SK-N-SH treated with all-trans-retinoic acid at 6 μM for 48 hours (cell line): ENCODE measurements around the gene APLF.
"Not testable (repeated sequence)": the region's sequence is repeated elsewhere in the genome, so short reads cannot be mapped to it uniquely, and the experiment has no call there.

Source experiments
- ATAC-seq: fragments of 200-7000 bp; cut with Tn5 transposase; 3 replicates; pipeline ENCODE4 v1.9.1; 2020; ENCODE audit warnings: mild to moderate bottlenecking, moderate library complexity
- ARNTL ChIP-seq: fragments of 450-650 bp; formaldehyde crosslinking; IDR thresholded peaks from 2 replicates; pipeline ENCODE4 v1.5.0; 2020; ENCODE audit warnings: low read depth, mild to moderate bottlenecking, moderate library complexity, borderline replicate concordance
- BACH2 ChIP-seq: fragments of 250-450 bp; sonication (Bioruptor Pico); IDR thresholded peaks from 2 replicates; pipeline ENCODE4 v1.9.0; 2021; ENCODE audit warnings: mild to moderate bottlenecking, borderline replicate concordance
- CREB5 ChIP-seq: fragments of 250-450 bp; sonication (Bioruptor Pico); IDR thresholded peaks from 2 replicates; pipeline ENCODE4 v1.5.1; 2020; ENCODE audit warnings: low read depth, mild to moderate bottlenecking, moderate library complexity
- CSDC2 ChIP-seq: fragments of 250-450 bp; sonication (Bioruptor Pico); IDR thresholded peaks from 2 replicates; pipeline ENCODE4 v1.5.0; 2020; ENCODE audit warnings: mild to moderate bottlenecking, moderate library complexity
- ESRRG ChIP-seq: fragments of 250-450 bp; sonication (Bioruptor Pico); IDR thresholded peaks from 2 replicates; pipeline ENCODE4 v1.6.1; 2021; ENCODE audit warnings: mild to moderate bottlenecking
- GLIS3 ChIP-seq: fragments of 250-450 bp; sonication (Bioruptor Pico); IDR thresholded peaks from 2 replicates; pipeline ENCODE4 v1.5.0; 2020; ENCODE audit warnings: mild to moderate bottlenecking, moderate library complexity
- ISL1 ChIP-seq: fragments of 250-450 bp; sonication (Bioruptor Pico); IDR thresholded peaks from 2 replicates; pipeline ENCODE4 v2.1.2; 2022; ENCODE audit warnings: mild to moderate bottlenecking, moderate library complexity
- OSR1 ChIP-seq: fragments of 250-450 bp; sonication (Bioruptor Pico); IDR thresholded peaks from 2 replicates; pipeline ENCODE4 v1.8.0; 2022; ENCODE audit warnings: moderate library complexity, mild to moderate bottlenecking, inconsistent platforms
- POU6F1 ChIP-seq: fragments of 250-450 bp; sonication (Bioruptor Pico); IDR thresholded peaks from 2 replicates; pipeline ENCODE4 v1.8.0; 2021; ENCODE audit warnings: low read depth, mild to moderate bottlenecking, moderate library complexity, borderline replicate concordance
- PPARA ChIP-seq: fragments of 250-450 bp; sonication (Bioruptor Pico); IDR thresholded peaks from 2 replicates; pipeline ENCODE4 v1.5.0; 2020; ENCODE audit warnings: mild to moderate bottlenecking, borderline replicate concordance
- RARB ChIP-seq: fragments of 250-450 bp; sonication (Bioruptor Pico); IDR thresholded peaks from 2 replicates; pipeline ENCODE4 v1.8.0; 2021; ENCODE audit warnings: mild to moderate bottlenecking, moderate library complexity
- SNAI2 ChIP-seq: fragments of 250-450 bp; sonication (Bioruptor Pico); IDR thresholded peaks from 2 replicates; pipeline ENCODE4 v1.5.0; 2020; ENCODE audit warnings: mild to moderate bottlenecking, moderate library complexity
- TCF4 ChIP-seq: fragments of 250-450 bp; sonication (Bioruptor Pico); IDR thresholded peaks from 2 replicates; pipeline ENCODE4 v1.8.0; 2021; ENCODE audit warnings: mild to moderate bottlenecking, moderate library complexity, borderline replicate concordance
- TOX ChIP-seq: fragments of 250-450 bp; sonication (Bioruptor Pico); IDR thresholded peaks from 2 replicates; pipeline ENCODE4 v1.8.0; 2021; ENCODE audit warnings: mild to moderate bottlenecking, moderate library complexity, borderline replicate concordance
- ZC3H10 ChIP-seq: fragments of 250-450 bp; sonication (Bioruptor Pico); IDR thresholded peaks from 2 replicates; pipeline ENCODE4 v1.5.1; 2021; ENCODE audit warnings: mild to moderate bottlenecking, moderate library complexity
- ZFP30 ChIP-seq: fragments of 450-650 bp; formaldehyde crosslinking; IDR thresholded peaks from 2 replicates; pipeline ENCODE4 v1.5.0; 2022; ENCODE audit warnings: mild to moderate bottlenecking, moderate library complexity
- ZNF70 ChIP-seq: fragments of 450-650 bp; formaldehyde crosslinking; IDR thresholded peaks from 2 replicates; pipeline ENCODE4 v1.5.0; 2020; ENCODE audit warnings: mild to moderate bottlenecking, moderate library complexity
- ZNF8 ChIP-seq: fragments of 450-650 bp; formaldehyde crosslinking; IDR thresholded peaks from 2 replicates; pipeline ENCODE4 v1.5.0; 2020; ENCODE audit warnings: mild to moderate bottlenecking, moderate library complexity
- TF ChIP-seq, protein P1 (sequence below): fragments of 250-450 bp; sonication (Bioruptor Pico); IDR thresholded peaks from 2 replicates; pipeline ENCODE4 v1.5.1; 2021; ENCODE audit warnings: mild to moderate bottlenecking, moderate library complexity
- TF ChIP-seq, protein P2 (sequence below): fragments of 250-450 bp; sonication (Bioruptor Pico); IDR thresholded peaks from 2 replicates; pipeline ENCODE4 v1.8.0; 2020; ENCODE audit warnings: mild to moderate bottlenecking, moderate library complexity, borderline replicate concordance

Gene APLF

GRCh38 chr2:68548396-68548795 is 81.0 kb downstream of the APLF start:
- ATAC-seq = no peak

DNA sequence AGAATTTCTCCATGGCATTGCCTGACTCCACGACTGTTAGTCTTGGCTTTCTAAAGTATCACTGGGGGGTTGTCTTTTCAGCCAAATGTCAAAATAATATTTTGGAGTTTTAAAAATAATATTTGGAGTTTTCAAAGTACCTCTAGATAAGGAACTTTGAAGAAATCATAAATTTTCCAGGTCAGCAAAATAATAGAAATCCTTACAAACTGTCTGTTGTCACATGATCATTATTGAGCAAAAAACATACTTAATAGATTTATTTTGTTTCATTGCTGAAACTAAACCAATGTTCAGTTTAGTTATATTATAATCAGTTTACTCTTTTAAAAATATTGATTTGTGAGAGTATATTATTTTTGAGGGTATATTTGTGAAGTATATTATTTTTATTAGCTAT is 85.7 kb downstream of the APLF start:
- no peak for ATAC-seq
- no peak for TF ChIP-seq ISL1
- no peak for TF ChIP-seq TOX (CRISPR knock-in tag)
- no peak for TF ChIP-seq SNAI2 (CRISPR knock-in tag)
- no peak for TF ChIP-seq ARNTL
- no peak for TF ChIP-seq PPARA (CRISPR knock-in tag)
- no peak for TF ChIP-seq TCF4
- no peak for TF ChIP-seq OSR1 (CRISPR knock-in tag)
- TF ChIP-seq CSDC2 (CRISPR knock-in tag) = no peak
- TF ChIP-seq ESRRG (CRISPR knock-in tag) = no peak
- TF ChIP-seq, protein P1, sequence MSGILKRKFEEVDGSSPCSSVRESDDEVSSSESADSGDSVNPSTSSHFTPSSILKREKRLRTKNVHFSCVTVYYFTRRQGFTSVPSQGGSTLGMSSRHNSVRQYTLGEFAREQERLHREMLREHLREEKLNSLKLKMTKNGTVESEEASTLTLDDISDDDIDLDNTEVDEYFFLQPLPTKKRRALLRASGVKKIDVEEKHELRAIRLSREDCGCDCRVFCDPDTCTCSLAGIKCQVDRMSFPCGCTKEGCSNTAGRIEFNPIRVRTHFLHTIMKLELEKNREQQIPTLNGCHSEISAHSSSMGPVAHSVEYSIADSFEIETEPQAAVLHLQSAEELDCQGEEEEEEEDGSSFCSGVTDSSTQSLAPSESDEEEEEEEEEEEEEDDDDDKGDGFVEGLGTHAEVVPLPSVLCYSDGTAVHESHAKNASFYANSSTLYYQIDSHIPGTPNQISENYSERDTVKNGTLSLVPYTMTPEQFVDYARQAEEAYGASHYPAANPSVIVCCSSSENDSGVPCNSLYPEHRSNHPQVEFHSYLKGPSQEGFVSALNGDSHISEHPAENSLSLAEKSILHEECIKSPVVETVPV (CRISPR knock-in tag) = no peak
- TF ChIP-seq, protein P2, sequence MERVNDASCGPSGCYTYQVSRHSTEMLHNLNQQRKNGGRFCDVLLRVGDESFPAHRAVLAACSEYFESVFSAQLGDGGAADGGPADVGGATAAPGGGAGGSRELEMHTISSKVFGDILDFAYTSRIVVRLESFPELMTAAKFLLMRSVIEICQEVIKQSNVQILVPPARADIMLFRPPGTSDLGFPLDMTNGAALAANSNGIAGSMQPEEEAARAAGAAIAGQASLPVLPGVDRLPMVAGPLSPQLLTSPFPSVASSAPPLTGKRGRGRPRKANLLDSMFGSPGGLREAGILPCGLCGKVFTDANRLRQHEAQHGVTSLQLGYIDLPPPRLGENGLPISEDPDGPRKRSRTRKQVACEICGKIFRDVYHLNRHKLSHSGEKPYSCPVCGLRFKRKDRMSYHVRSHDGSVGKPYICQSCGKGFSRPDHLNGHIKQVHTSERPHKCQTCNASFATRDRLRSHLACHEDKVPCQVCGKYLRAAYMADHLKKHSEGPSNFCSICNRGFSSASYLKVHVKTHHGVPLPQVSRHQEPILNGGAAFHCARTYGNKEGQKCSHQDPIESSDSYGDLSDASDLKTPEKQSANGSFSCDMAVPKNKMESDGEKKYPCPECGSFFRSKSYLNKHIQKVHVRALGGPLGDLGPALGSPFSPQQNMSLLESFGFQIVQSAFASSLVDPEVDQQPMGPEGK (CRISPR knock-in tag) = no peak
- TF ChIP-seq POU6F1 = no peak
- no peak for TF ChIP-seq ZC3H10

More at GRCh38 chr2:68548396-68548795, 81.0 kb downstream of the APLF start:
- TF ChIP-seq ARNTL (no peak), ZNF70 (CRISPR knock-in tag) (no peak), RARB (CRISPR knock-in tag) (no peak), TOX (CRISPR knock-in tag) (no peak), ZNF8 (CRISPR knock-in tag) (no peak), OSR1 (CRISPR knock-in tag) (no peak), SNAI2 (CRISPR knock-in tag) (no peak), BACH2 (no peak), GLIS3 (CRISPR knock-in tag) (no peak), ZFP30 (no peak), CSDC2 (CRISPR knock-in tag) (no peak), ISL1 (no peak), PPARA (CRISPR knock-in tag) (no peak), ZC3H10 (no peak), CREB5 (no peak), POU6F1 (no peak), TCF4 (no peak)
- TF ChIP-seq, protein P2 (CRISPR knock-in tag) = no peak
- TF ChIP-seq, protein P1 (CRISPR knock-in tag) = no peak

DNA sequence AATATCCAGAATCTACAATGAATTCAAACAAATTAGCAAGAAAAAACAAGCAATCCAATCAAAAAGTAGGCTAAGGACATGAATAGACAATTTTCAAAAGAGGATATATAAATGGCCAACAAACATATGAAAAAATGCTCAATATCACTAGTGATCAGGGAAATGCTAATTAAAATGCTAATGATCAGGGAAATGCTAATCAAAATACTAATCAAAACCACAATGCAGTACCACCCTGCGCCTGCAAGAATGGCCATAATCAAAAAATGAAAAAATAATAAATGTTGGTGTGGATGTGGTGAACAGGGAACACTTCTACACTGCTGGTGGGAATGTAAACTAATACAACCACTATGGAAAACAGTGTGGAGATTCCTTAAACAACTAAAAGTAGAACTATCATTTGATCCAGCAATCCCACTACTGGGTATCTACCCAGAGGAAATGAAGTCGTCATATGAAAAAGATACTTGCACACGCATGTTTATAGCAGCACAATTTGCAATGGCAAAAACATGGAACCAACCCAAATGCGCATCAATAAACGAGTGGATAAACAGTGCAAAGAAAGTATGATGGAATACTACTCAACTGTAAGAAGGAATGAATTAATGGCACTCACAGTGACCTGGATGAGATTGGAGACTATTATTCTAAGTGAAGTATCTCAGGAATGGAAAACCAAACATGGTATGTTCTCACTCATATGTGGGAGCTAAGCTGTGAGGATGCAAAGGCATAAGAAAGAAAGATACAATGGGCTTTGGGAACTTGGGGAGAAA is 88.2 kb downstream of the APLF start:
- ATAC-seq = not testable (repeated sequence)
